Prostate gland (tissue), 2 donors: ENCODE measurements around the gene TTC27.

Source experiments
- CTCF ChIP-seq, 4 experiments: fragments of 200-600 bp in 2 of 4; fragments of 450-650 bp in 2 of 4; sonication (generic) in 2 of 4; IDR thresholded peaks; 1 replicate in 3 of 4; 2 replicates in 1 of 4; pipeline ENCODE4 v1.5.1; 2016 to 2019; ENCODE audit warnings: antibody characterized with exemption in 4 of 4, mild to moderate bottlenecking in 2 of 4, moderate library complexity in 2 of 4
- POLR2A ChIP-seq: fragments of 450-650 bp; IDR thresholded peaks from one replicate; pipeline ENCODE4 v1.6.1; 2016; ENCODE audit warnings: antibody characterized with exemption, mild to moderate bottlenecking

GRCh38 chr2:32810909-32811495 lies 183.2 kb downstream of the TTC27 start:
- no peak for TF ChIP-seq CTCF (IDR thresholded peaks at IDR 0.05)
- no peak for TF ChIP-seq POLR2A
